Breast epithelium (tissue), 4 donors: ENCODE results near the gene GPC5. TPM values are rescaled to one million over a fixed set of nuclear protein-coding genes. Genes with fewer than 3 reads are reported as not detected.

Experiments used
- DNase-seq, 2 donors: peaks; one replicate each; pipeline ENCODE4 v3.0.0-alpha.2; 2019; ENCODE audit warnings: low spot score in 2 of 2
- H3K27ac ChIP-seq, 2 donors: fragments of 200-600 bp; sonication (generic) in 1 of 2; one replicate each; pipeline ENCODE4 v1.5.1; 2016 to 2019; ENCODE audit warnings: mild to moderate bottlenecking in 1 of 2
- H3K27me3 ChIP-seq, 2 donors: fragments of 200-600 bp; sonication (generic) in 1 of 2; one replicate each; pipeline versions ENCODE4 v1.5.1 to v1.6.0; 2017 to 2019; ENCODE audit warnings: control low read depth in 1 of 2, mild to moderate bottlenecking in 1 of 2
- H3K36me3 ChIP-seq: fragments of 200-600 bp; one replicate; pipeline ENCODE4 v1.5.1; 2019
- H3K4me1 ChIP-seq, 2 donors: fragments of 200-600 bp; sonication (generic); one replicate each; pipeline ENCODE4 v1.5.1; 2016 to 2019; ENCODE audit warnings: control low read depth in 1 of 2
- H3K4me3 ChIP-seq, 3 donors: fragments of 200-600 bp; sonication (generic); 1 replicate in 2 of 3; 2 replicates in 1 of 3; pipeline ENCODE4 v1.5.1; 2016 to 2019; ENCODE audit warnings: mild to moderate bottlenecking in 3 of 3, moderate library complexity in 2 of 3
- H3K9me3 ChIP-seq, 2 donors: fragments of 200-600 bp; sonication (generic) in 1 of 2; one replicate each; pipeline ENCODE4 v1.5.1; 2016 to 2019; ENCODE audit warnings: control low read depth in 1 of 2
- POLR2A ChIP-seq: fragments of 450-650 bp; IDR thresholded peaks from one replicate; pipeline ENCODE4 v1.6.1; 2016; ENCODE audit warnings: antibody characterized with exemption, mild to moderate bottlenecking, moderate library complexity
- POLR2AphosphoS5 ChIP-seq, 3 donors: sonication (generic); formaldehyde crosslinking; IDR thresholded peaks; one replicate each; pipeline ENCODE4 v1.6.1; 2017; ENCODE audit warnings: antibody characterized with exemption in 3 of 3
- intact Hi-C: fragments of 100-400 bp; cut with DNase I; formaldehyde crosslinking; loops from one replicate; pipeline ENCODE4 v1.15.1; 2023; ENCODE audit warnings: low total_unique reads
- total RNA-seq, 3 donors: library from RNA; depleted of rRNA; stranded (reverse); fragments of >200 nt; gene quantifications; one replicate each; pipeline ENCODE4 v1.1.0, GENCODE V29; 2016
- TF ChIP-seq, protein P1 (sequence below), 3 donors: fragments of 450-650 bp; IDR thresholded peaks; one replicate each; pipeline ENCODE4 v1.5.1; 2016 to 2017; ENCODE audit warnings: antibody characterized with exemption in 3 of 3, mild to moderate bottlenecking in 3 of 3, moderate library complexity in 3 of 3

Gene GPC5
- total RNA-seq, 3 donors from 2014 or later: 0.88 to 0.98 TPM; not detected in 1

DNA sequence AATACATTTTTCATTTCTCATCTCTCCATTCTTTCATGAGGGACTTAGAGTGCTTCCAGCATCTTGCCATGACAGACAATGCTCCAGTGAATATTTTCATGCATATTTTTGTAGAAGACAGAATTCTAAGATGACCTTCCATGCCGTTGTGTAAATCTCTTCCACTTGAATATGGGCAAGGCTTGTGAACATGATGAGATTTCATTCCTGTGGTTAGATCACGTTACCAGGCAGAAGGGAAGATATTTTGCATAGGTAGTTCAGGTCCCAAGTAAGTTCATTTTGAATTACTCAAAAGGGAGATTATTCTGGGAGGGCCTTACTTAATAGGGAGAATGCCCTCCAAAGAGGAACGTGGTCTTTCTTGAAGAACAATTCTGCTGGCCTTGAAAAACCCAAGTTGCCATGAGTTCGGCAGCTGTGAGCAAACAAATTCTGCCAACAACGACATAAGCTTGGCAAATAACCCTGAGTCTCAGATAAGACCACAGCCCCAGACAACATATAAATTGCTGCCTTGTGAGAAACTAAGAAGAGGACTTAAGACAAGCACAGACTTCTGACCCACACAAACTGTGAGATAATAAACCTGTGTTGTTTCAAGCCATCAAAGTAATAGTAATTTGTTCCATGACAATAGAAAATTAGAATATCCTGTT is 1427.6 kb downstream of the GPC5 start:
- intact Hi-C loops: no loop called here
- no peak for DNase-seq

DNA sequence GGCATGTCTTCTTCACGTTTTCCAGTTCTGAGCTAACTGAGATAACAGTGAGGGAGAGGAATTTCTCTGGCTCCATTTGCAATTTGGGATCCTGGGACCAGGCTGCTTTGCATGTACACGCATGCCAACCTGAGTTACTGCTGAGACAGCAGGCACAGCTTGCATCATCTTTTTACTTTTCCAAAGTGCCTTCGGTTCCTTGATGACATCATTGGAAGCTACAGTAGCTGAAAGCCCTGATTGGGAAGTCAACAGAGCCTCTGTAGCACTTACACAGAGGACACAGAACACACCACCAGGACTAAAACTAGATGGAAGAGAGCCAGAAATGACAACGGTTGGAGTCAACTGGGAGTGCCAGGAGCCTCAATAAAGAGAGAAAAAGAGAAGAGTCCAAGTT is 1429.1 kb downstream of the GPC5 start:
- intact Hi-C loops: no loop called here
- no peaks in the 10 kb centered on the region for H3K36me3 ChIP-seq
- no peak overlapping the region for H3K27ac ChIP-seq
- no peak for DNase-seq
- H3K9me3 ChIP-seq: no peaks in the 10 kb centered on the region
- TF ChIP-seq, protein P1, sequence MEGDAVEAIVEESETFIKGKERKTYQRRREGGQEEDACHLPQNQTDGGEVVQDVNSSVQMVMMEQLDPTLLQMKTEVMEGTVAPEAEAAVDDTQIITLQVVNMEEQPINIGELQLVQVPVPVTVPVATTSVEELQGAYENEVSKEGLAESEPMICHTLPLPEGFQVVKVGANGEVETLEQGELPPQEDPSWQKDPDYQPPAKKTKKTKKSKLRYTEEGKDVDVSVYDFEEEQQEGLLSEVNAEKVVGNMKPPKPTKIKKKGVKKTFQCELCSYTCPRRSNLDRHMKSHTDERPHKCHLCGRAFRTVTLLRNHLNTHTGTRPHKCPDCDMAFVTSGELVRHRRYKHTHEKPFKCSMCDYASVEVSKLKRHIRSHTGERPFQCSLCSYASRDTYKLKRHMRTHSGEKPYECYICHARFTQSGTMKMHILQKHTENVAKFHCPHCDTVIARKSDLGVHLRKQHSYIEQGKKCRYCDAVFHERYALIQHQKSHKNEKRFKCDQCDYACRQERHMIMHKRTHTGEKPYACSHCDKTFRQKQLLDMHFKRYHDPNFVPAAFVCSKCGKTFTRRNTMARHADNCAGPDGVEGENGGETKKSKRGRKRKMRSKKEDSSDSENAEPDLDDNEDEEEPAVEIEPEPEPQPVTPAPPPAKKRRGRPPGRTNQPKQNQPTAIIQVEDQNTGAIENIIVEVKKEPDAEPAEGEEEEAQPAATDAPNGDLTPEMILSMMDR (IDR thresholded peaks at IDR 0.05): no peak
- no peak for TF ChIP-seq POLR2AphosphoS5 (IDR thresholded peaks at IDR 0.05)
- no peak for TF ChIP-seq POLR2A
- no peaks in the 10 kb centered on the region for H3K4me1 ChIP-seq
- no peaks in the 10 kb centered on the region for H3K27me3 ChIP-seq
- H3K4me3 ChIP-seq: no peak overlapping the region

More for the DNA sequence above, 1427.6 kb downstream of the GPC5 start:
- H3K9me3 ChIP-seq: no peaks in the 10 kb centered on the region
- no peak overlapping the region for H3K4me3 ChIP-seq
- no peaks in the 10 kb centered on the region for H3K27me3 ChIP-seq
- TF ChIP-seq, protein P1 (IDR thresholded peaks at IDR 0.05): no peak
- TF ChIP-seq POLR2AphosphoS5 (IDR thresholded peaks at IDR 0.05): no peak
- no peak for TF ChIP-seq POLR2A
- no peaks in the 10 kb centered on the region for H3K36me3 ChIP-seq
- no peaks in the 10 kb centered on the region for H3K4me1 ChIP-seq
- no peak overlapping the region for H3K27ac ChIP-seq

DNA sequence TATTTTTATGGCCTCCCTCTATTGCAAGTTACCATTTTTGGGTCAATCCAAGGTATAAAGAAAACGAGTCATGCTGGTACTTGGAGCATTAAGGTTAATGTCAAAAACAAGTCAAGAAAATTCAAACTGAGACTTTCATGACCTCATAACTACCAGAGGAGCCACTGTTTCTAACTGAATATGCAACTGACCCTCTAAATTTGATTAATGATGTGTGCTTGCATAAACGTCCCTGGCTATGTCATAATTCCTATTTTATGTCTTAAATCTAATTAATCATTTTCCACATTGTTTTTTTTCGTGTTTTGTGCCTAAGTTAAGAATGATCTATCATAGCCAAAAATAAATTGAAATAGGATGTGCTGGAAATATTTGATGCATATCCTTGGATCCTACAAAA is 1431.5 kb downstream of the GPC5 start:
- Histone ChIP-seq H3K36me3 (no peaks in the 10 kb centered on the region), H3K4me3 (no peak overlapping the region), H3K4me1 (no peaks in the 10 kb centered on the region), H3K27ac (no peak overlapping the region), H3K9me3 (no peaks in the 10 kb centered on the region), H3K27me3 (no peaks in the 10 kb centered on the region)
- TF ChIP-seq POLR2A (no peak), POLR2AphosphoS5 (IDR thresholded peaks at IDR 0.05) (no peak)
- TF ChIP-seq, protein P1 (IDR thresholded peaks at IDR 0.05): no peak
- intact Hi-C loops: no loop called here
- no peak for DNase-seq

DNA sequence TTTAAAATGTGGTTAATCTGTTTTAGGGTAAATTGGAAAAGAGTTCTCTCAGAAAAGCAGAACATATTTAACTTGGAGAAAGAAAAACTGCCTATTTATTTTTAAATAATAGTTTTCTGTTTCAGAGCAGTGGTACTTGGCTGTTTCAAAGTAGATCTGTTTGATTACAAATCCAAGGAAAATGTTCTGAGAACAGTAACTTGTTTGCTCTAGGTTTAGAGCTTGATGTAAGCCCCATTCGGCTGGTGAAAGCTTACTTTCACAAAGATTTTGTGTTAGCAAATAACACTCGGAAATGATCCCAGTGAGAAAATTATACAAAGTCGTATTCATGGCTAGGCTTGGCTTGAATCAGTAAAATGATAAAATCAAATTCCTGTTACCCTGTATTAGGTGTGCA is 1432.4 kb downstream of the GPC5 start:
- Histone ChIP-seq H3K36me3 (no peaks in the 10 kb centered on the region), H3K4me3 (no peak overlapping the region), H3K27me3 (no peaks in the 10 kb centered on the region), H3K27ac (no peak overlapping the region), H3K9me3 (no peaks in the 10 kb centered on the region), H3K4me1 (no peaks in the 10 kb centered on the region)
- no peak for TF ChIP-seq POLR2AphosphoS5 (IDR thresholded peaks at IDR 0.05)
- TF ChIP-seq POLR2A: no peak
- TF ChIP-seq, protein P1 (IDR thresholded peaks at IDR 0.05): no peak
- intact Hi-C loops: no loop called here
- DNase-seq: no peak

DNA sequence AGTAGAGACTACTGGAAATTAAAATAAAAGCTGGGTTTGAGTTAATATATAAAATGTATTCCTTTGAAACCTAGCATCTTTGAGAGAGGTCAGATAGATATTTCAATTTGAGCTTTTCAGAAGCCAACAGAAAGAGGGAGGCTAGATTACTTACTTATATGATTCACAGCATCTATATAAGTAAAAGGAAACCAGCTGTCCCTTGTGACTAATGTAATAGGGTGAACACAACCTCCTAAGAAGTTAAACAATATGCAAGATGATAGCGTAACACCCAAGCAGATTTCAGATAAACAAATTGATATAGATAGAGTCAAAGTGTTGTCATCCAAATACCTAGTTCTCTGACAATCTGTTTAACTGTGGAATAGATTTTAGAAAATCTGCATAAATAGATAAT is 1434.7 kb downstream of the GPC5 start:
- intact Hi-C loops: no loop called here
- Histone ChIP-seq H3K4me1 (no peaks in the 10 kb centered on the region), H3K27me3 (no peaks in the 10 kb centered on the region), H3K4me3 (no peak overlapping the region), H3K9me3 (no peaks in the 10 kb centered on the region), H3K36me3 (no peaks in the 10 kb centered on the region), H3K27ac (no peak overlapping the region)
- TF ChIP-seq POLR2AphosphoS5 (IDR thresholded peaks at IDR 0.05) (no peak), POLR2A (no peak)
- TF ChIP-seq, protein P1 (IDR thresholded peaks at IDR 0.05): no peak
- DNase-seq: no peak
